ENCODE data around the gene IL17RC. TPM values are rescaled to one million over a fixed set of nuclear protein-coding genes. Genes with fewer than 3 reads are reported as not detected.
A peak's percentile ranks its signal among the peaks of the same experiment; 100 is the strongest.

Gene IL17RC
- total and polyA plus RNA-seq, 10 donors = 6.6 to 24.6 (median 19.4) TPM

DNA sequence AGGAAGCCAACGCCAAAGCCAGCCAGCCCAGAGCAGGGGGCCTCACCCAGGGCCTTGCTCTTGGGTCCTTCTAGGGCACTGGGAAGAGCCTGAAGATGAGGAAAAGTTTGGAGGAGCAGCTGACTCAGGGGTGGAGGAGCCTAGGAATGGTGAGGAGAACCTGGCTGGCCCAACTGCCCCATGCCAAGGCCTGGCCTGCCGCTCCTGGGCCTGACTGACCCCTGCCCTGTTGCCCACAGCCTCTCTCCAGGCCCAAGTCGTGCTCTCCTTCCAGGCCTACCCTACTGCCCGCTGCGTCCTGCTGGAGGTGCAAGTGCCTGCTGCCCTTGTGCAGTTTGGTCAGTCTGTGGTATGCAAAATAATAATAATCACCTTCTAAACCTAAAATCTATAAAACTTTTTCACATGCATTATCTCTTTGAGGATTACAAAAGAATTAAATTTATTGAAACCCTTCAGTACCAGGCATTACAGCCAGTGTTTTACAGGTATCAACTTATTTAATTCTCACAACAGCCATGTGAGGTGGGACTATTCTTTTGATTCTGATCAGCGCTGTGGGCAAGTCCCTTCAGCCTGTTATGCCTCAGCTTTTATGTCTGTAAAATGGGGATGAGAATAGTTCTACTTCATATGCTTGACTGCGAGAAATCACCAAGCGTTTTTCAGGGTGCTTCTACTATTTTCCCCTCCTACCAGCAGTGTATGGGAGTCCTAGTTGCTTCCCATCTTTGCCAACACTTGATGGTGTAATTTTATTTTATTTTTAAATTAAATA lies 1.6 kb downstream of the IL17RC start:
- Histone ChIP-seq H3K9me3 (no peaks in the 10 kb centered on the region), H3K4me1 (peaks cover 10 to 52% (median 38%) of the 10 kb centered on the region in 6 donors), H3K27ac (no peak overlapping the region), H3K4me3 (no peak overlapping the region), H3K36me3 (peaks cover 0 to 7% (median 0%) of the 10 kb centered on the region in 6 donors), H3K27me3 (replicated peaks in 1 of 7) (peaks cover 0 to 22% (median 0%) of the 10 kb centered on the region in 7 donors)
- WGBS, 5 donors = 90 to 95% (median 93%) methylated on average over 7 to 8 of the region's 8 CpGs
- DNase-seq = peak; percentile 57
- TF ChIP-seq POLR2A (IDR thresholded peaks at IDR 0.05) (no peak), POLR2AphosphoS5 (IDR thresholded peaks at IDR 0.05) (no peak)
- TF ChIP-seq, protein P1, sequence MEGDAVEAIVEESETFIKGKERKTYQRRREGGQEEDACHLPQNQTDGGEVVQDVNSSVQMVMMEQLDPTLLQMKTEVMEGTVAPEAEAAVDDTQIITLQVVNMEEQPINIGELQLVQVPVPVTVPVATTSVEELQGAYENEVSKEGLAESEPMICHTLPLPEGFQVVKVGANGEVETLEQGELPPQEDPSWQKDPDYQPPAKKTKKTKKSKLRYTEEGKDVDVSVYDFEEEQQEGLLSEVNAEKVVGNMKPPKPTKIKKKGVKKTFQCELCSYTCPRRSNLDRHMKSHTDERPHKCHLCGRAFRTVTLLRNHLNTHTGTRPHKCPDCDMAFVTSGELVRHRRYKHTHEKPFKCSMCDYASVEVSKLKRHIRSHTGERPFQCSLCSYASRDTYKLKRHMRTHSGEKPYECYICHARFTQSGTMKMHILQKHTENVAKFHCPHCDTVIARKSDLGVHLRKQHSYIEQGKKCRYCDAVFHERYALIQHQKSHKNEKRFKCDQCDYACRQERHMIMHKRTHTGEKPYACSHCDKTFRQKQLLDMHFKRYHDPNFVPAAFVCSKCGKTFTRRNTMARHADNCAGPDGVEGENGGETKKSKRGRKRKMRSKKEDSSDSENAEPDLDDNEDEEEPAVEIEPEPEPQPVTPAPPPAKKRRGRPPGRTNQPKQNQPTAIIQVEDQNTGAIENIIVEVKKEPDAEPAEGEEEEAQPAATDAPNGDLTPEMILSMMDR (IDR thresholded peaks at IDR 0.05 in 8 of 11, conservative IDR thresholded peaks at IDR 0.05 in 3 of 11) = no peak
- intact Hi-C loops (cut with DNase I; ENCODE audit: low total_unique reads) = no loop called here

DNA sequence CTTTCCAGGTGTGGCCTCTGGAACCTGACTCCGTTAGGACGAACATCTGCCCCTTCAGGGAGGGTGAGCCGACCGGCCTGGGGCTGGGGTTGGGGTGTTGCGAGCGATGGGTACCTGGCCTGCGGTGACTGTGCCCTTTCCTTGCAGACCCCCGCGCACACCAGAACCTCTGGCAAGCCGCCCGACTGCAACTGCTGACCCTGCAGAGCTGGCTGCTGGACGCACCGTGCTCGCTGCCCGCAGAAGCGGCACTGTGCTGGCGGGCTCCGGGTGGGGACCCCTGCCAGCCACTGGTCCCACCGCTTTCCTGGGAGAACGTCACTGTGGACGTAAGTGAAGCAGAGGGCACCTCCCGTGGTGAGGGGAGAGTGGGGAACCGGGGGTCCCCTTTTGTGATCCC lies 11.3 kb downstream of the IL17RC start:
- WGBS, 5 donors = 93 to 97% (median 94%) methylated on average over 3 to 23 of the region's 23 CpGs
- peak; percentile 73 for DNase-seq

DNA sequence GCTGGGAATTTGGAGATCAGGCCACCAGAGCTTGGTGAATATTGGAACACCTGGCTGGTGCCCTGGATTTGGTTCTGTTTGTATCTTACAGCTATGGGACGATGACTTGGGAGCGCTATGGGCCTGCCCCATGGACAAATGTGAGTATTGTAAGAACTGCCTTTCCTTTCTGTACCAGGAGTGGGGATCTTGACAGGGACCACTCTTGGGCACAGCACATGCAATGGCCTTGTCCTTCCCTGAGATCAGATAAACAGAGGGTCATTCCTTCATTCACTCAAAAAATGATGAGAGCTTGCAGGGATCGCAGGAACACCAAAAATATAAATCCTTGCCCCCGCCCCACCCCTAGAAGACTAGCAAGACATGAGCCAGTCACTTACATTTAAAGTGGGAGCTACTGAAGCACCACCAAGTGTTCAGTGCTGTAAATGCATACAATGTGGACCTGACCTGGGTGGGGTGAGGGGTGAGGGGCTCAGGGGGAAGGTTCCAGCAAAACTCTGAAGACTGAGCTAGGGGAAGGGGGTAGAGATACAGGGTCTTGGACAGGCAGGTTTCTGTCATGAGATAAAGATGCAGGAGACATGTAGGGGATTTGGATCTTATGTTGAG lies 14.0 kb downstream of the IL17RC start:
- WGBS, 5 donors = 86 to 98% (median 91%) methylated on average over 4 of the region's 4 CpGs
- intact Hi-C loops (cut with DNase I; ENCODE audit: low total_unique reads) = no loop called here
- H3K36me3 ChIP-seq = peaks cover 0 to 35% (median 0%) of the 10 kb centered on the region in 6 donors

More for the DNA sequence above, 11.3 kb downstream of the IL17RC start:
- H3K4me3 ChIP-seq = no peak overlapping the region
- TF ChIP-seq POLR2A (IDR thresholded peaks at IDR 0.05) (no peak), POLR2AphosphoS5 (IDR thresholded peaks at IDR 0.05) (no peak)
- TF ChIP-seq, protein P1 (IDR thresholded peaks at IDR 0.05 in 8 of 11, conservative IDR thresholded peaks at IDR 0.05 in 3 of 11) = no peak
- intact Hi-C loops (cut with DNase I; ENCODE audit: low total_unique reads) = no loop called here
- H3K4me1 ChIP-seq = peaks cover 6 to 20% (median 11%) of the 10 kb centered on the region in 6 donors
- H3K27me3 ChIP-seq (replicated peaks in 1 of 7) = no peaks in the 10 kb centered on the region
- peaks cover 0 to 42% (median 0%) of the 10 kb centered on the region in 6 donors for H3K36me3 ChIP-seq
- no peaks in the 10 kb centered on the region for H3K9me3 ChIP-seq
- H3K27ac ChIP-seq = no peak overlapping the region

More for the DNA sequence above, 14.0 kb downstream of the IL17RC start:
- Histone ChIP-seq H3K9me3 (no peaks in the 10 kb centered on the region), H3K4me3 (no peak overlapping the region), H3K27ac (no peak overlapping the region), H3K27me3 (replicated peaks in 1 of 7) (no peaks in the 10 kb centered on the region), H3K4me1 (peaks cover 19 to 42% (median 31%) of the 10 kb centered on the region in 6 donors)
- DNase-seq = no peak
- TF ChIP-seq, protein P1 (IDR thresholded peaks at IDR 0.05 in 8 of 11, conservative IDR thresholded peaks at IDR 0.05 in 3 of 11) = no peak
- TF ChIP-seq POLR2A (IDR thresholded peaks at IDR 0.05) = no peak
- TF ChIP-seq POLR2AphosphoS5 (IDR thresholded peaks at IDR 0.05) = no peak
